HepG2 (cell line): ENCODE measurements around the gene CDK11A. TPM values are rescaled to one million over a fixed set of nuclear protein-coding genes. Genes with fewer than 3 reads are reported as not detected.
A peak's percentile ranks its signal among the peaks of the same experiment; 100 is the strongest.
"Not testable (repeated sequence)": the region's sequence is repeated elsewhere in the genome, so short reads cannot be mapped to it uniquely, and the experiment has no call there.

Experiments used
- ARID4A ChIP-seq: sonication (generic); formaldehyde crosslinking; IDR thresholded peaks from 2 replicates; pipeline ENCODE4 v1.5.0; 2020; ENCODE audit warnings: mild to moderate bottlenecking, missing genetic modification reagents, borderline replicate concordance
- GABPB1 ChIP-seq: IDR thresholded peaks from 2 replicates; pipeline ENCODE4 v1.6.1; 2016; ENCODE audit warnings: mild to moderate bottlenecking, missing genetic modification reagents, moderate library complexity, missing compliant biosample characterization
- KDM5A ChIP-seq: fragments of 200-600 bp; sonication (generic); IDR thresholded peaks from 2 replicates; pipeline ENCODE4 v1.7.0; 2018; ENCODE audit warnings: antibody characterized with exemption, mild to moderate bottlenecking, low read length, borderline replicate concordance
- KMT2B ChIP-seq: IDR thresholded peaks from 2 replicates; pipeline ENCODE4 v1.6.1; 2016; ENCODE audit warnings: missing genetic modification reagents, missing compliant biosample characterization
- NONO ChIP-seq, 2 experiments: fragments of 450-650 bp in 1 of 2; sonication (generic) in 1 of 2; formaldehyde crosslinking in 1 of 2; IDR thresholded peaks in 1 of 2; conservative IDR thresholded peaks in 1 of 2; 2 replicates each; pipeline versions ENCODE4 v1.6.1 to v1.8.0; 2017 to 2022; ENCODE audit warnings: mild to moderate bottlenecking in 1 of 2, missing genetic modification reagents in 1 of 2, moderate library complexity in 1 of 2
- SIN3B ChIP-seq: fragments of 150-350 bp; IDR thresholded peaks from 2 replicates; pipeline ENCODE4 v1.6.1; 2014; ENCODE audit warnings: low read length
- TAF1 ChIP-seq: sonication (generic); formaldehyde crosslinking; IDR thresholded peaks from 2 replicates; pipeline ENCODE4 v1.4.0; 2020; ENCODE audit warnings: missing genetic modification reagents
- ZBTB21 ChIP-seq: sonication (generic); formaldehyde crosslinking; IDR thresholded peaks from 2 replicates; pipeline ENCODE4 v1.4.0; 2020; ENCODE audit warnings: missing genetic modification reagents
- polyA plus RNA-seq, 8 experiments: library from polyadenylated mRNA; depleted of rRNA in 3 of 8; stranded (reverse) in 7 of 8; unstranded in 1 of 8; fragments of >200 nt; fragmentation: Illumina TruSeq in 4 of 8; extraction: Trizol in 4 of 8; gene quantifications; 2 replicates each; pipeline versions ENCODE4 v1.2.1 to v1.2.3, GENCODE V29; 2011 to 2016; ENCODE audit warnings: low read depth in 4 of 8, missing spikeins in 1 of 8, mixed read lengths in 1 of 8; ENCODE audit not compliant: insufficient read depth in 1 of 8
- total RNA-seq, 5 experiments: library from RNA; depleted of rRNA; stranded (reverse); fragments of >200 nt; fragmentation: Illumina TruSeq; extraction: Trizol; gene quantifications; 2 replicates each; pipeline ENCODE4 v1.2.3, GENCODE V29; 2016; ENCODE audit warnings: low read depth in 1 of 5
- TF ChIP-seq, protein P1 (sequence below): sonication (generic); formaldehyde crosslinking; IDR thresholded peaks from 2 replicates; pipeline ENCODE4 v1.4.0; 2020; ENCODE audit warnings: low read depth, missing genetic modification reagents

CDK11A gene
- total and polyA plus RNA-seq, 2 of the 13 experiments (the other 11 are each of a cell fraction or from before 2014, with no cell fraction given), result 11.2 to 17.9 TPM

DNA sequence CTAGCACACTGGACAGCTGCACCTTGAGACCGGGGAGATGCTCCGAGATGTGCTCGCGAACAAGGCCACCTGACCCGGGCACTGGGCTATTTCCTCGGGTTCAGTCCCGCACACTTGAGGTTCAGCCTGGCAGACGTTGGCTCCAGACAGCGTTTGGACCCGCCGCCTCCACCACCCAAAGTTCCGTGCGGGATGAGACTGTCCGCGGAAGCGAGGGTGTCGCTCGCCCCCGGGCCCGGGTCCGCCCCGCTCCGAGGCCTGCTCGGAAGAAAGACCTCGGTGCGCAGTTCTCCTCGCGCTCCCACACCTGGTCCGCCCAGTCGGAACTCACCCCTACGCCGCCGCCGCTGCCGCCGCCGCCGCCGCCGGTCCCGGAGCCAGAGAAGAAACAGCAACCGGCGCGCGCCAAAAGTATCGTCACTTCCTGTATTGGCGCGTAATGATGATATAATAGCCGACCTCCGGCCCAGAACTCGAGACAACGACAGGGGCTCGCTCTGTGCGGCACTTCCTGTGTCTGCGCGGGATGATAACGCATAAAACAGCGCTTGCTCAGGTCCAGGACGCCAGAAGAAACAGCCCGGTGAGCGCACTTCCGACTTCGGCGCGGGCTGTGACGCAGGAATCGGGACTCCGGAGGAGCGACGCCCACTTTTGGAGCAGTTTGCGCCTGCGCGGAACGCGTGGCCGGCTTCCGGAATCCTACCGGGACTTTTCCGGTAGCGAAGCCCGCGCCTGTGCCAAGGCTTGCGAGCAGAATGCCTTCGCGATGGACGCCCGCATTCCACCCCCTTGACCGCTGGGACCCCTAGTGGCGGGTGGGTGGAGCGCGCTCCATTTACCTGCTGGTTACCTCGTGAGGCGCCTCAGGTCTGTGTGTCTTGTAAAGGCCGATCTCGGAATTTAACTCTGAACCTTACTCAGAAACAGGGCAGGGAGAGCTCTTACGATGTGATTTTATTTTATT lies 65.3 kb downstream of the CDK11A start, which contains the start of gene CDK11B (continued):
- TF ChIP-seq NONO (IDR thresholded peaks at IDR 0.05), result not testable (repeated sequence)
- 0 out of 2 replicates have a peak, but pooled peaks have one; percentile 33 for TF ChIP-seq NONO (CRISPR knock-in tag; conservative IDR thresholded peaks at IDR 0.05)
- TF ChIP-seq KDM5A, result peak; percentile 94
- TF ChIP-seq KMT2B (CRISPR knock-in tag), result peak; percentile 91
- TF ChIP-seq ARID4A, result peak; percentile 71
- peak; percentile 99 for TF ChIP-seq ZBTB21 (CRISPR knock-in tag)
- TF ChIP-seq TAF1, result 0 out of 2 replicates have a peak, but pooled peaks have one; percentile 13
- TF ChIP-seq, protein P1, sequence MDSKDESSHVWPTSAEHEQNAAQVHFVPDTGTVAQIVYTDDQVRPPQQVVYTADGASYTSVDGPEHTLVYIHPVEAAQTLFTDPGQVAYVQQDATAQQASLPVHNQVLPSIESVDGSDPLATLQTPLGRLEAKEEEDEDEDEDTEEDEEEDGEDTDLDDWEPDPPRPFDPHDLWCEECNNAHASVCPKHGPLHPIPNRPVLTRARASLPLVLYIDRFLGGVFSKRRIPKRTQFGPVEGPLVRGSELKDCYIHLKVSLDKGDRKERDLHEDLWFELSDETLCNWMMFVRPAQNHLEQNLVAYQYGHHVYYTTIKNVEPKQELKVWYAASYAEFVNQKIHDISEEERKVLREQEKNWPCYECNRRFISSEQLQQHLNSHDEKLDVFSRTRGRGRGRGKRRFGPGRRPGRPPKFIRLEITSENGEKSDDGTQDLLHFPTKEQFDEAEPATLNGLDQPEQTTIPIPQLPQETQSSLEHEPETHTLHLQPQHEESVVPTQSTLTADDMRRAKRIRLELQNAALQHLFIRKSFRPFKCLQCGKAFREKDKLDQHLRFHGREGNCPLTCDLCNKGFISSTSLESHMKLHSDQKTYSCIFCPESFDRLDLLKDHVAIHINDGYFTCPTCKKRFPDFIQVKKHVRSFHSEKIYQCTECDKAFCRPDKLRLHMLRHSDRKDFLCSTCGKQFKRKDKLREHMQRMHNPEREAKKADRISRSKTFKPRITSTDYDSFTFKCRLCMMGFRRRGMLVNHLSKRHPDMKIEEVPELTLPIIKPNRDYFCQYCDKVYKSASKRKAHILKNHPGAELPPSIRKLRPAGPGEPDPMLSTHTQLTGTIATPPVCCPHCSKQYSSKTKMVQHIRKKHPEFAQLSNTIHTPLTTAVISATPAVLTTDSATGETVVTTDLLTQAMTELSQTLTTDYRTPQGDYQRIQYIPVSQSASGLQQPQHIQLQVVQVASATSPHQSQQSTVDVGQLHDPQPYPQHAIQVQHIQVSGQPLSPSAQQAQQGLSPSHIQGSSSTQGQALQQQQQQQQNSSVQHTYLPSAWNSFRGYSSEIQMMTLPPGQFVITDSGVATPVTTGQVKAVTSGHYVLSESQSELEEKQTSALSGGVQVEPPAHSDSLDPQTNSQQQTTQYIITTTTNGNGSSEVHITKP (CRISPR knock-in tag), result peak; percentile 66; the same call in 1 of the 2 replicates
- TF ChIP-seq SIN3B, result peak; percentile 86
- TF ChIP-seq GABPB1 (CRISPR knock-in tag), result peak; percentile 94
